Stimulated activated CD8-positive, alpha-beta memory T cell treated with anti-CD3 and anti-CD28 coated beads, Interleukin-7, amount 100 ng/mL, for 48 hours (primary cell): ENCODE measurements around the gene GABRB2.
"Not testable (repeated sequence)": the region's sequence is repeated elsewhere in the genome, so short reads cannot be mapped to it uniquely, and the experiment has no call there.

ENCODE experiments used
- DNase-seq, 2 donors: peaks; one replicate each; pipeline ENCODE4 v3.0.0-alpha.2; 2020; ENCODE audit warnings: low read depth in 1 of 2; ENCODE audit errors: extremely low read depth in 1 of 2

The GABRB2 gene

GRCh38 chr5:161546470-161547301 lies at the start of gene GABRB2:
GABRB2 (minus strand) TSS chr5:161546725; CDS start chr5:161546643, 82 bp downstream.
- DNase-seq = peak in 1 of 2 donors; percentile 8

- no peak for DNase-seq
Observed at GRCh38 chr5:161585798-161586197, 39.3 kb upstream of the GABRB2 start.

- no peak for DNase-seq
Observed at GRCh38 chr5:161580621-161581020, 34.1 kb upstream of the GABRB2 start.

GRCh38 chr5:161572914-161573313 lies 26.4 kb upstream of the GABRB2 start:
- no peak for DNase-seq

- DNase-seq = no peak
Observed at GRCh38 chr5:161566081-161566480, 19.6 kb upstream of the GABRB2 start.

GRCh38 chr5:161562446-161562845 lies 15.9 kb upstream of the GABRB2 start:
- DNase-seq = no peak

- no peak for DNase-seq
Observed at GRCh38 chr5:161549106-161549505, 2.6 kb upstream of the GABRB2 start.

GRCh38 chr5:161548487-161549094 lies 2.1 kb upstream of the GABRB2 start:
- no peak for DNase-seq

GRCh38 chr5:161547738-161548486 lies 1.4 kb upstream of the GABRB2 start:
- DNase-seq = no peak

- no peak for DNase-seq
Observed at GRCh38 chr5:161547406-161547737, 847 bp upstream of the GABRB2 start.

GRCh38 chr5:161546095-161546469 lies 443 bp downstream of the GABRB2 start:
- no peak for DNase-seq

- no peak for DNase-seq
Observed at GRCh38 chr5:161545344-161546094, 1.0 kb downstream of the GABRB2 start.

GRCh38 chr5:161544350-161544765 lies 2.2 kb downstream of the GABRB2 start:
- DNase-seq = peak in 1 of 2 donors; percentile 17

GRCh38 chr5:161539016-161539415 lies 7.5 kb downstream of the GABRB2 start:
- no peak for DNase-seq

- DNase-seq = no peak
Observed at GRCh38 chr5:161535762-161536161, 10.8 kb downstream of the GABRB2 start.

GRCh38 chr5:161530700-161531099 lies 15.8 kb downstream of the GABRB2 start:
- DNase-seq = no peak

- DNase-seq = no peak
Observed at GRCh38 chr5:161513942-161514341, 32.6 kb downstream of the GABRB2 start.

GRCh38 chr5:161507591-161507990 lies 38.9 kb downstream of the GABRB2 start:
- DNase-seq = no peak

GRCh38 chr5:161505160-161505559 lies 41.4 kb downstream of the GABRB2 start:
- DNase-seq = not testable (repeated sequence)

GRCh38 chr5:161498531-161498930 lies 48.0 kb downstream of the GABRB2 start:
- DNase-seq = no peak

- no peak for DNase-seq
Observed at GRCh38 chr5:161483721-161484120, 62.8 kb downstream of the GABRB2 start.
